ENCODE results near the gene PTGFRN.
A peak's percentile ranks its signal among the peaks of the same experiment; 100 is the strongest.
"Not testable (repeated sequence)": the region's sequence is repeated elsewhere in the genome, so short reads cannot be mapped to it uniquely, and the experiment has no call there.

The PTGFRN gene

DNA sequence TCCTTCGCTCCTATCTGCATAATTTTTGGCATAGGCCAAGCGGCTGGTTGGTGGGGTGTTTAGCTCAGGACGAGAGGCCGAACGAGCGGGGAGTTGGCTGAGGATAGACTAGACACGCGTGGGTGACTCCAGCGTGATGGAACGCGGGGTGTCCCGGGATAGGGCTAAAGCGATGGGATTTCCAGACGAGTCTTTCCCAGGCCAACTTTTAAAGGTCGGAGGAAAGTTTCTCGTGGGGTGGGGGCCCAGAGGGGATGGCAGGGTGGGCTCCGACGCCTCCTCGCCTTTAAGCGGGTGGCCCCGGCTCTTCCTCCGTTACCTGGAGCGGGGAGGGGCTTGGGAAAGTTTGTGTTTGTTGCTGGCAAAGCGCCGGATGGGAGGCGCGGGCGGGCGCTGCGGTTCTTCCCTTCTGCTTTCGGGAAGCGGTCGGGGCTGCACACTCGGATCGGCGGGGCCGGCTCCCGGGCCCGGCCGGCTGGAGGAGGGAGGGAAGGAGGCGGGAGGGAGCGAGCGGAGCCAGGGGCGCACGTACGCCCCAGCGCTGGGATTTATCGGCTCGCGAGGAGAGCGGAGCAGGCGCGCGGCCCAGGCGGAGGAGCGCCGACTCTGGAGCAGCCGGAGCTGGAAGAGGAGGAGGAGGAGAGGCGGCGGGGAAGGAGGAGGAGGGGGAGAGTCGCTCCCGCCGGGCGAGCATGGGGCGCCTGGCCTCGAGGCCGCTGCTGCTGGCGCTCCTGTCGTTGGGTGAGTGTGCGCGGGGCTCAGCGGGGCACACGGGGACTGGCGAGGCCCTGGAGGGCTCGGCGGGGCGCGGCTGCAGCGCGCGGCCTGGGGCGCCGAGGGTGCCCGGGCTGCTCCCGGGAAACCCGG, at the start of gene PTGFRN:
PTGFRN (plus strand) TSS at position 405 of the 867 bp plus-strand sequence; CDS start at position 693, 288 bp downstream.
- DNase-seq, result peak; percentile 34 to 47

DNA sequence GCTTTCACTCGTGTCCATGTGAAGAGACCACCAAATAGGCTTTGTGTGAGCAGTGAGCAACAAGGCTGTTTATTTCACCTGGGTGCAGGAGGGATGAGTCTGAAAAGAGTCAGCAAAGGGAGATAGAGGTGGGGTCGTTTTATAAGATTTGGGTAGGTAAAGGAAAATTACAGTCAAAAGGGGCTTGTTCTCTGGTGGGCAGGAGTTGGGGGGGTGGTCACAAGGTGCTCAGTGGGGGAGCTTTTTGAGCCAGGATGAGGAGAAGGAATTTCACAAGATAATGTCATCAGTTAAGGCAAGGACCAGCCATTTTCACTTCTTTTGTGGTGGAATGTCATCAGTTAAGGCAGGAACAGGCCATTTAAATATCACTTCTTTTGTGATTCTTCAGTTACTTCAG, 49.5 kb upstream of the PTGFRN start:
- not testable (repeated sequence) for DNase-seq

- DNase-seq, result no peak
These were observed 48.6 kb upstream of the PTGFRN start for GRCh38 chr1:116861137-116861536.

DNA sequence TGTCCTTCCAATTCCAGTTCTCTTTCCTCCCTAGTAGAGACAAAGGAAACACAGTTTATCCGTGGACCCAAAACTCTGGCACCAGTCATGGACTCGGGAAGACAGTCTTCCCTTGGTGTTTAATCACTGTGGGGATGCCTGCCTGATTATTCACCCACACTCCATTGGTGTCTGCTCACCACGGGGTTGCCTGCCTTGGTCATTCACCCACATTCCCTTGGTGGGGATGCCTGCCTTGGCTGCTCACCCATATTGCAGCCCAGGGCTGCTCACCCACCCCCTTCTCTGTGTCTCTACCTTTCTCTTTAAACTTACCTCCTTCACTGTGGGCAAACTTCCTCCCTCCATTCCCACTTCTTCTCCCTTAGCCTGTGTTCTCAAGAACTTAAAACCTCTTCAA, 46.7 kb upstream of the PTGFRN start:
- not testable (repeated sequence) for DNase-seq

DNA sequence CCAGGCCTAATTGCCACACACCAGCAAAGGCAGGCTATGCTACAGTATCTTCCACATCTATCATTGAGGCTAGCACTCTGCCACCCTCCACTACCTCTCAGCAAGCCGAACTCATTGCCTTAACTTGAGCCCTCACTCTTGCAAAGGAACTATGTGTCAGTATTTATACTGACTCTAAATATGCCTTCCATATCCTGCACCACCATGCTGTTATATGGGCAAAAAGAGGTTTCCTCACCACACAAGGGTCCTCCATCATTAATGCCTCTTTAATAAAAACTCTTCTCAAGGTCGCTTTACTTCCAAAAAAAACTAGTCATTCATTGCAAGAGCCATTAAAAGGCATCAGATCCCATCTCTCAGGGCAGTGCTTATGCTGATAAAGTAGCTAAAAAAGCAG, 43.2 kb upstream of the PTGFRN start:
- DNase-seq, result not testable (repeated sequence)

DNA sequence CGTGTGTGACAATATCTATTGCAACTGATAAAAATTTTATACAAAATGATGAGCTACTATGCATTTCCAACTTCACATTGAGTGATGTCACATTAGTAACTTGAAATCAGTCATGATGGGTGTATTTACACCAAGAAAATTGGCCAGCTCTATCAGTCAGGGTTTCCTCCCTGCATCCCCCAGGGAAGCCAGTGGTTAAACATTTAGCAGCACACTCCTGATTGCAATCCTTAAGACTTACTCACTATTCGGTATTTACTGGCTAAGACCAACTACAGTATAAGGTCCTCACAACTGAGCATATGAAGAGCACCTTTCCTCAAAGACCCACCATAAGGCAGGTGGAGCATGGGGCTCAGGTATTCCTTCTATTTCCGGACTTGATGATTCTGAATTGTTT, 41.3 kb upstream of the PTGFRN start:
- no peak for DNase-seq

GRCh38 chr1:116869611-116870010, 40.1 kb upstream of the PTGFRN start:
- DNase-seq, result no peak

- DNase-seq, result no peak
These were observed 39.4 kb upstream of the PTGFRN start for GRCh38 chr1:116870300-116870699.

DNA sequence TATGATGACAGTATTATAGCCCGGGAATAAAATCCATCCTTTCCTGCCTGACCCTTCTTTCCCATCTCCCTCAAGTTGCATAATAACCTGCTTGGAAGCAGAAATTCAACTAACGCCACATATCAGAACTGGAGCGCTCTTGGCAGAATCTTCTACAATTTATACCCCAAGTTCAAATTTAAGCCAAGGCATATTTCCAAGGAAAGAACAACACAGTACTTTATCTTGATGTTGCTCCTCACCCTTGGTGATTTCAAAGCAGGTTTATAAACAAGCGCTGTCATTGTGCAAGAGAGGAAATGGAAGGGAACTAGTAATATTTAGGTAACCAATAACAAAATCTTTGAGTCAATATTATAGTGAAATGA, 38.0 kb upstream of the PTGFRN start:
- no peak for DNase-seq

GRCh38 chr1:116873680-116874271, 35.9 kb upstream of the PTGFRN start:
- peak in 1 of 2 experiments; percentile 49 for DNase-seq

DNA sequence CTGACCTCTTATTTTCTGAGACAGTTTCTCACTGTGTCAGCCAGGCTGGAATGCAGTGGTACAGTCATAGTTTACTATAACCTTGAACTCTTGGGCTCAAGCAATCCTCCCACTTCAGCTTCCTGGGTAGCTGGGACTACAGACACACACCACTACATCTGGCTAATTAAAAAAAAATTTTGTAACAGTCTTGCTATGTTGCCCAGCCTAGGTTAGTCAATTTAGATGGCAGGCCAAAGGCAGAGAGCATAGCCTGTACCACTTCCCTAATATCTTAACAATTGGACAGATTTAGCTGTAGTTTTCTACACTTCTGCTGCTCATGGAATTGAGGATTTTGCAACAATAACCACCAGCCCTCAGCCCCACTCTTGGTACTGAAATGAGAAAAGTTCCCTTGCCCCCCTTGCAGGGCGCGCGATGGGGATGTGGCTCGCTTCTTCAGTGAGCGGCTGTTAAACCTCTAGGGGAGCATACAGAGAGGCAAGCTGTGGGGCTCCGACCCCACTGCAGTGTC, 34.9 kb upstream of the PTGFRN start:
- DNase-seq, result no peak

- no peak for DNase-seq
These were observed 34.3 kb upstream of the PTGFRN start for GRCh38 chr1:116875391-116875790.

- DNase-seq, result not testable (repeated sequence)
These were observed 33.8 kb upstream of the PTGFRN start for GRCh38 chr1:116875946-116876345.

- DNase-seq, result no peak
These were observed 32.4 kb upstream of the PTGFRN start for GRCh38 chr1:116877141-116877818.

DNA sequence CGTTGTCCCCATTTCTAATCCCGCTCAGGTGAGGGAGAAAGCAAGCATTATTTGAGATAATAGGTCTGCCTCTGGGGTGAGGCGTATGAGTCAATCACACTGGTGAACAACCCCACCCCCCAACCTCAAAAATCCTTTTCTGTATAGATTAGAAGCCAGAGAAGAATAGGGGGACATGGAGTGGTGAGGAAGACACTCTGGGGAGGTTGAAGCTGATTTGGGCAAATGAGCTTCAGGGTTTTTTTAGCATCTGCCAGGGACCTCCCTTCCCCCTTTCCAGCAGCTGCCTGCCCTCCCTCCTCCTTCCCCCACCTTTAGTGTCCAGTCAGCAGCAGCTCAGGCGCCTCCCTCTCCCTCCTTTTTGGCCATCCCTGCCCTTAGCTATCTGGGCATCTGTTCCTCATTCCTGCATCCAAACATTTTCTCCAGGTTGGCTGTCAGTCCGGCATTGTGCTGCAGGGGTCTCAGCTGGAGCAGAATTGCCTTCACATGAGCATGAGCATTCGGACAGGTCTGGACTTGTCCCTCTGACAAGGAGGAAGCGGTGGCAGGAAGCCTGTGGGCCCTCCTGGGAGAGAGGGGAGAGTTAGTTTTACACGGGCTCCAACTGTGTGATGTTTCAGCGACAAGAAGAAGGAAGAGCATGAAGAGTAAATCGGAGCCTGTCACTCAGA, 30.8 kb upstream of the PTGFRN start:
- peak in 1 of 2 experiments; percentile 16 for DNase-seq

- no peak for DNase-seq
These were observed 30.1 kb upstream of the PTGFRN start for GRCh38 chr1:116879478-116880133.

- DNase-seq, result no peak
These were observed 28.8 kb upstream of the PTGFRN start for GRCh38 chr1:116880917-116881316.

- DNase-seq, result peak; percentile 41 to 56
These were observed 27.7 kb upstream of the PTGFRN start for GRCh38 chr1:116881879-116882520.

DNA sequence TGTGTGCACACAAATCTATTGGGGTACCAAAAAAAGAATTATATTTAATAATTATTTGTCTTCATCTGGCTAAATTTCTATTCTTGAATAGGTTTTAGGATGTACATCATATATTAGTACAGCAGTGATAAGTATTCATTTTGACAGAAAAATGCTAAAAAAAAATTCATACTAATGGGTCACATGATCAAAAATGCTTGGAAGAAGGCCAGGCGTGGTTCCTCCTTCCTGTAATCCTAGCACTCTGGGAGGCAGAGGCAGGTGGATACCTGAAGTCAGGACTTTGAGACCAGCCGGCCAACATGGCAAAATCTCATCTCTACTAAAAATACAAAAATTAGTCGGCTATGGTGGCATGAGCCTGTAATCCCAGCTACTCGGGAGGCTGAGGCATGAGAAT, 26.9 kb upstream of the PTGFRN start:
- DNase-seq, result no peak

- no peak for DNase-seq
These were observed 23.3 kb upstream of the PTGFRN start for GRCh38 chr1:116886291-116886878.

- DNase-seq, result no peak
These were observed 22.5 kb upstream of the PTGFRN start for GRCh38 chr1:116887212-116887611.
